HG03095 (cell line): ENCODE data around the gene GPHN.

Experiments used
- ATAC-seq: cut with Tn5 transposase; IDR thresholded peaks from one replicate; pipeline ENCODE4 v1.9.1; 2021; ENCODE audit warnings: moderate library complexity; ENCODE audit not compliant: unreplicated experiment

The GPHN gene

GRCh38 chr14:66916421-66916820 lies 408.5 kb downstream of the GPHN start:
- no peak for ATAC-seq

DNA sequence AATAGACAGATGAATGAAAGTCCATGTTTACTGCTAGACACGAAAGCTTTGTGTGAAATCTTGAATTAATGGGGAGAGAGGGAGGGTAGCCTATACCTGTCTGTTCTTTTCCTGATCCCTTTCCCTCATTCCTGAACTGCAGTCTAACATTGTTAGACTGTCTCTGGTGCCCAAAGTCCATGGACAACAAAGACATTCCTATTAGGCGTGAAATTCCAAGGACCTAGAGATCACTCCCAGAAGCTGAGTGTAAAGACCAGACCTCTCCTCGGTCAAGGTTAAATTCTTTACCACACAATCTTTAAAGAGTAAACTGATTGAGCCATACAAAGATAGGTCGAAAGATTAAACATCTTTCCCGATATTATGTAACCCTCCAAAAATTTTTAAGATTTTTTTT lies 410.6 kb downstream of the GPHN start:
- ATAC-seq = no peak

- no peak for ATAC-seq
These were observed 412.2 kb downstream of the GPHN start for GRCh38 chr14:66920196-66920595.

DNA sequence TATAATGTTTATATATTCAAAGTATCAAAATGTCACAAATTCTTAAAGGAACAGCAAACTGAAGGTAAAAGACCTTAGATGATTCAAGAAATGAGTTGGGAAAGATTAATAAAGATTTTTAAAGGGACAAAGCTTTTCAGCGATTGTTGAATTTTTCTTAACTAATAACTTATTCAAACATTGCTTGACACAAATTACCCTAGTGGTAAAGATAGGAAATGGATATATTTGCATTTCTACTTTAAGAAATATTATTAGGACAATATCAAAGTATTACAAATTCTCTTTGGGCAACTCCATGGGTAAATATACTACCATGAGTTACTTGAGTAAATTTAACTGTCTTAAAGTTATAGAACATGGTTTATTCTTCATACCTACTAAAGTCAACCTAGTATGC lies 415.3 kb downstream of the GPHN start:
- ATAC-seq = no peak

GRCh38 chr14:66939409-66939808 lies 431.5 kb downstream of the GPHN start:
- ATAC-seq = no peak

- no peak for ATAC-seq
These were observed 436.9 kb downstream of the GPHN start for GRCh38 chr14:66944872-66945271.

DNA sequence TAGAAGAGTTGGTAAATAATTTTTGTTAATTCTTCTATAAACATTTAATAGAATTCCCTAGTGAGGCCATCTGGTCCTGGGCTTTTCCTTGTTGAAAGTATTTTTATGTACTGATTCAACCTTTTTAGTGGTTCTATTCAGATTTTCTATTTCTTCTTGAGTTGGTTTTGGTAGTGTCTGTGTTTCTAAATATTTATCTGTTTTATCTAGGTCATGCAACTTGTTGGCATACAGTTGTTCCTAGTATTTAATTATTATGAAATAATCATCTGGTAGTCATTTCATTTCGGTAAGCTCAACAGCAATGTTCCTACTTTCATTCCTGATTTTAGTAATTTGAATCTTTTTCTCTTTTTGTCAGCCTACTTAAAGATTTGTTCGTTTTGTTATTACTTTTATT lies 447.2 kb downstream of the GPHN start:
- ATAC-seq = no peak

GRCh38 chr14:66959437-66960050 lies 451.6 kb downstream of the GPHN start:
- no peak for ATAC-seq

- no peak for ATAC-seq
These were observed 457.9 kb downstream of the GPHN start for GRCh38 chr14:66965831-66966230.

GRCh38 chr14:66972469-66972868 lies 464.5 kb downstream of the GPHN start:
- ATAC-seq = no peak

DNA sequence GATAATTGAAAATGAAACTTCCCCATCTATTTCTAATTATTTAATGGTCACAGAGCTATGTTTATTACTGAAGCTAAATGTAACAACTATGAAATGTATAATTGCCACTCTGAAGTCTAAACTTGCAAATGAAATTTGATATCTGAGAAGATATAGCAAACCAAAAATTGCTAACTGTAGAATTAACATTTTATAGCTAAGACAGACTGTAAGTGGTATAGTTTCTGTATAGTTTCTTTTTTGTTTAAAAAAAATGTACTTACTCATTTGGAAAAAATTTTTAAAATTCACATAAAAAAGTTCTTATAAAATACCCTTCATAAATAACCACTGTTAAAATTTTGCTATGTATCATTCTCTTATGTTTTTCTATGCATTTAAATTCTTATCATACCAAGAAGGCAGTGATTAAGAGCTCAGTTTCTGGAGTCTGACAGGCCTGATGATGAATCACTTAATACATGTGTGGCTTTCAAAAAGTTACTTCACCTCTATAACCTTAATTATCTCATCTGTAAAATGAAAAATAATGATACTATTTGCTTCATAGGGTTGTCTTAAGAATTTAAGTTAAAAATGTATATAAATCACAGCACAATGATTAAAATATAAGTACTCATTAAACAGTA lies 466.6 kb downstream of the GPHN start:
- ATAC-seq = no peak

- no peak for ATAC-seq
These were observed 467.3 kb downstream of the GPHN start for GRCh38 chr14:66975251-66975650.

DNA sequence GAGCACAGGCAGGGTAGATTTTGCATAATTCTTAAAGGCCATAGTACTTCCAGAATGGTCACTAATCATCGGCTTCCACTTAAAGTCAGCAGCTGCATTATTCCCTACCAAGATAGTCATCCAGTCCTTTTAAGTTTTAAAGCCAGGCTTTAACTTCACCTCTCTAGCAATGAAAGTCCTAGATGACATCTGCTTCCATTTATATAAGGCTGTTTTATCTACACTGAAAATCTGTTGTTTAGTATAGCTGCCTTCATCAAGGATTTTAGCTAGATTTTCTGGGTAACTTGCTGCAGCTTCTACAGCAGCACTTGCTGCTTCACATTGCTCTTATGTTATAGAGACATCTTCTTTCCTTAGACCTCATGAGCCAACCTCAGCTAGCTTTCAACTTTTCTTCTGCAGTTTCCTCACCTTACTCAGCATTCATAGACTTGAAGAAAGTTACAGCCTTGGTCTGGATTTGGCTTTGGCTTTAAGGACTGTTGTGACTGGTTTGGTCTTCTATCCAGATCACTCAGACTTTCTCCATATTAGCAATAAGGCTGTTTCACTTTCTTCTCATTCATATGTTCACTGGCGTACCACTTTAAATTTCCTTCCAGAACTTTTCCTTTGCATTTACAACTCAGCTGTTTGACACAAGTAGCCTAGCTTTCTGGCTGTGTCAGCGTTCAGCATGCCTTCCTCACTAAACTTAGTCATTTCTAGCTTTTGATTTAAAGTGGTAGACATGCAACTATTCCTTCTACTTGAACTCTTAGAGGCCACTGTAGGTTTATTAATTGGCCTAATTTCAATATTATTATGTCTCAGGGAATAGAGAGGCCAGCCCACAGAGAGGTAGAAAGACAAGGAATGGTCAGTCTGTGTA lies 471.4 kb downstream of the GPHN start:
- ATAC-seq = no peak

DNA sequence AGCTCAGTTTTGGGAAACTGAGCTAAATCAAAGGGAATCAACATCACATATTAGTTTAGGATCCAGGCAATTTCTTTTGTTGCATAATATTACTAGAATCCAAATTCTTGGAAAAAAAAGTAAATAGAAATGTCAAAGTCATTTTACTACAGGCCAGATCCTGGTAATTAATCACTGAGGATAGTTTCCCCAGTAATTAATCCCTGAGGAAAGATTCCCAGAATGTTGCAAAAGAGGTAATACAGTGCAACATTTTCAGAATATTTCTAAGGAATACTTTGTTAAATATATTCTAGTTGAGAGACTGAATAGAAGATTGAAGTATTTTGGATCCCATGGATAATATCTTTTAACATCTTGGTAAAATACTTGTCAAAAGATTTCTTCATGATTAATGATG lies 474.3 kb downstream of the GPHN start:
- no peak for ATAC-seq

DNA sequence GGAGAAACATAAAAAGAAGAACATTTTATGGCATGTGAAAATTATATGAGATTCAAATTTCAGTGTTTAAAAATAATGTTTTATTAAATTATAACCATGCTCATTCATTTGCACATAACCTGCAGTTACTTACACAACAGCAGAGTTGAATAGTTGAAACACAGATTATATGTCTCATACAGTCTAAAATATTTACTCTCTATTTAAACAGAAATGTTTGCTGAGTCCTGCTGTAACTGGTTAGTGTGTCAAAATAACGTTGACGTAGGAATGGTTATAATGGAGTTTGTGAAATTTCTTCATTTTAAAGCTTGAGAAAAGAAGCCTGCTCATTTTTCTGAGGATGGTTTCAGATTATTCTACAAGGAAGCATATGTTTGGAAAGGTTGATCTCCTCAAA lies 484.8 kb downstream of the GPHN start:
- ATAC-seq = no peak

- ATAC-seq = no peak
These were observed 485.6 kb downstream of the GPHN start for GRCh38 chr14:66993512-66993911.

- ATAC-seq = no peak
These were observed 490.1 kb downstream of the GPHN start for GRCh38 chr14:66998013-66998412.

GRCh38 chr14:66999978-67000377 lies 492.0 kb downstream of the GPHN start:
- no peak for ATAC-seq

GRCh38 chr14:67002994-67003753 lies 495.2 kb downstream of the GPHN start:
- ATAC-seq = no peak

- ATAC-seq = no peak
These were observed 496.6 kb downstream of the GPHN start for GRCh38 chr14:67004521-67004920.

- ATAC-seq = no peak
These were observed 502.7 kb downstream of the GPHN start for GRCh38 chr14:67010602-67011001.
